Naive B cell (primary cell): Measurements from ENCODE around the gene OR10A7. TPM values are rescaled to one million over a fixed set of nuclear protein-coding genes. Genes with fewer than 3 reads are reported as not detected.

Source experiments
- ATAC-seq, 2 donors: fragments of 150-1000 bp; cut with Tn5 transposase; 2 replicates each; pipeline ENCODE4 v1.10.0; 2021; ENCODE audit warnings: low read depth in 2 of 2, mild to moderate bottlenecking in 2 of 2, moderate library complexity in 2 of 2
- DNase-seq: peaks from one replicate; pipeline ENCODE4 v3.0.0; 2022
- H3K27ac Mint-ChIP-seq, 6 donors: one replicate each; pipeline ENCODE4 v1.8.0; 2020 to 2022; ENCODE audit warnings: mild to moderate bottlenecking in 6 of 6, mixed read lengths in 6 of 6, moderate library complexity in 5 of 6, inconsistent platforms in 2 of 6
- H3K27me3 Mint-ChIP-seq, 3 donors: one replicate each; pipeline ENCODE4 v1.8.0; 2021 to 2022; ENCODE audit warnings: mixed read lengths in 3 of 3, mild to moderate bottlenecking in 1 of 3
- H3K36me3 Mint-ChIP-seq, 2 donors: one replicate each; pipeline ENCODE4 v1.8.0; 2020 to 2022; ENCODE audit warnings: mixed read lengths in 2 of 2, inconsistent platforms in 1 of 2, mild to moderate bottlenecking in 1 of 2
- H3K4me1 Mint-ChIP-seq, 3 donors: one replicate each; pipeline ENCODE4 v1.8.0; 2020 to 2022; ENCODE audit warnings: mixed read lengths in 3 of 3, inconsistent platforms in 1 of 3, mild to moderate bottlenecking in 1 of 3, moderate library complexity in 1 of 3
- H3K4me3 Mint-ChIP-seq, 8 donors: one replicate each; pipeline ENCODE4 v1.8.0; 2020 to 2022; ENCODE audit warnings: mild to moderate bottlenecking in 8 of 8, mixed read lengths in 8 of 8, moderate library complexity in 8 of 8, inconsistent platforms in 2 of 8
- H3K9me3 Mint-ChIP-seq, 7 donors: one replicate each; pipeline ENCODE4 v1.8.0; 2020 to 2022; ENCODE audit warnings: mixed read lengths in 7 of 7, mild to moderate bottlenecking in 5 of 7, inconsistent platforms in 2 of 7, moderate library complexity in 1 of 7
- polyA plus RNA-seq, 6 donors: library from polyadenylated mRNA; unstranded; fragments of 300-500 nt; fragmentation: Illumina TruSeq; gene quantifications; one replicate each; pipeline ENCODE4 v1.2.3, GENCODE V29; 2021; ENCODE audit warnings: low read depth in 6 of 6

OR10A7 gene
- polyA plus RNA-seq, 6 donors from 2014 or later = not detected

- ATAC-seq (no peak), DNase-seq (no peak)
- Mint-ChIP-seq H3K4me1 (no peaks in the 10 kb centered on the region), H3K36me3 (no peaks in the 10 kb centered on the region), H3K27ac (no peak overlapping the region), H3K27me3 (peaks cover 8 to 27% (median 10%) of the 10 kb centered on the region in 3 donors), H3K4me3 (no peak overlapping the region), H3K9me3 (peaks cover 0 to 3% (median 0%) of the 10 kb centered on the region in 7 donors)
Observed at GRCh38 chr12:55256831-55257230, 36.0 kb downstream of the OR10A7 start.

DNA sequence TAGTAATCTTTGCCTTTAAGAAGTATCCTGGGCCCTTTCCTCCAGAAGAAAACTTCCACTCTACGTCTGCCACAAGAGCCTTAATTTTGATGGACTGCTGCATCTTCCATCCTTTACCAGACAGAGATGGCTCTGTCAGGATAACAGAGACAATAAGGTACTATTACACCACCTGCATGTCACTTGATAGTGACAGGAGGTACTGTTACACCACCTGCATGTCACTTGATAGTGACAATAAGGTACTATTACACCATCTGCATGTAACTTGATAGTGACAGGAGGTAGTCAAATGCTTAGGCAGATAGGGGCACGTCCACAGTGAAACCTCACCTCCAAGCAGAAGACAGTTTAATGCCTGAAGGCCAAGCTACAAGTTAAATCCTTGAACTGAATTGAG, 37.5 kb downstream of the OR10A7 start:
- H3K27ac Mint-ChIP-seq = peak overlapping the region in 1 of 6 donors; percentile 42
- no peaks in the 10 kb centered on the region for H3K36me3 Mint-ChIP-seq
- ATAC-seq (no peak), DNase-seq (no peak)
- H3K4me3 Mint-ChIP-seq = no peak overlapping the region
- H3K9me3 Mint-ChIP-seq = peaks cover 0 to 3% (median 0%) of the 10 kb centered on the region in 7 donors
- peaks cover 9 to 29% (median 16%) of the 10 kb centered on the region in 3 donors for H3K27me3 Mint-ChIP-seq
- no peaks in the 10 kb centered on the region for H3K4me1 Mint-ChIP-seq

Other genes starting within 250 kb of the OR10A7 start
- gene TESPA1, start 236.3 kb upstream of the OR10A7 start, polyA plus RNA-seq = 10 to 100 TPM; 16.5 to 23.2 (median 18.3) TPM
- gene NEUROD4, start 201.1 kb upstream of the OR10A7 start, polyA plus RNA-seq = not detected
- not detected for gene OR9K2, start 94.6 kb upstream of the OR10A7 start, polyA plus RNA-seq
- gene OR6C74, start 23.6 kb downstream of the OR10A7 start, polyA plus RNA-seq = not detected
- not detected for gene OR6C6, start 75.5 kb downstream of the OR10A7 start, polyA plus RNA-seq
- not detected for gene OR6C1, start 93.3 kb downstream of the OR10A7 start, polyA plus RNA-seq
- gene OR6C3, start 109.7 kb downstream of the OR10A7 start, polyA plus RNA-seq = not detected
- not detected for gene OR6C75, start 141.9 kb downstream of the OR10A7 start, polyA plus RNA-seq
- gene OR6C65, start 179.5 kb downstream of the OR10A7 start, polyA plus RNA-seq = not detected
- gene OR6C76, start 205.2 kb downstream of the OR10A7 start, polyA plus RNA-seq = not detected
- gene OR6C2, start 223.1 kb downstream of the OR10A7 start, polyA plus RNA-seq = not detected
- gene OR6C70, start 249.1 kb downstream of the OR10A7 start, polyA plus RNA-seq = not detected